Smooth muscle cell (in vitro differentiated cells): ENCODE data around the gene TTC39C. TPM values are rescaled to one million over a fixed set of nuclear protein-coding genes. Genes with fewer than 3 reads are reported as not detected.

Source experiments
- DNase-seq: peaks from one replicate; lab custom pipeline; 2025; ENCODE audit not compliant: unreplicated experiment; lab: John Stamatoyannopoulos, UW
- H2AFZ ChIP-seq: fragments of 200-600 bp; sonication (generic); 2 replicates; pipeline ENCODE4 v1.6.0; 2016; ENCODE audit warnings: antibody characterized with exemption, low read depth, mild to moderate bottlenecking
- H3F3A ChIP-seq: fragments of 200-600 bp; sonication (generic); 2 replicates; pipeline ENCODE4 v1.6.0; 2017; ENCODE audit warnings: antibody characterized with exemption, low read depth
- H3K27ac ChIP-seq: fragments of 200-600 bp; sonication (generic); 2 replicates; pipeline ENCODE4 v1.5.1; 2016; ENCODE audit warnings: low read depth, mild to moderate bottlenecking
- H3K27me3 ChIP-seq: fragments of 200-600 bp; sonication (generic); 2 replicates; pipeline ENCODE4 v1.6.1; 2016; ENCODE audit warnings: low read depth, mild to moderate bottlenecking
- H3K36me3 ChIP-seq: fragments of 200-600 bp; sonication (generic); 2 replicates; pipeline ENCODE4 v1.5.1; 2016; ENCODE audit warnings: low read depth
- H3K4me1 ChIP-seq: fragments of 200-600 bp; sonication (generic); 2 replicates; pipeline ENCODE4 v1.5.1; 2016; ENCODE audit warnings: low read depth
- H3K4me2 ChIP-seq: fragments of 200-600 bp; sonication (generic); 2 replicates; pipeline ENCODE4 v1.6.0; 2016; ENCODE audit warnings: mild to moderate bottlenecking
- H3K4me3 ChIP-seq: fragments of 200-600 bp; sonication (generic); 2 replicates; pipeline ENCODE4 v1.5.1; 2016; ENCODE audit warnings: mild to moderate bottlenecking
- H3K79me2 ChIP-seq: fragments of 200-600 bp; sonication (generic); 2 replicates; pipeline ENCODE4 v1.6.0; 2016; ENCODE audit warnings: low read depth, mild to moderate bottlenecking
- H3K9ac ChIP-seq: fragments of 200-600 bp; sonication (generic); 2 replicates; pipeline ENCODE4 v1.6.0; 2016; ENCODE audit warnings: low read depth
- H3K9me3 ChIP-seq: fragments of 200-600 bp; sonication (generic); replicated peaks from 2 replicates; pipeline ENCODE4 v1.5.1; 2016; ENCODE audit warnings: low read depth
- H4K20me1 ChIP-seq: fragments of 200-600 bp; sonication (generic); 2 replicates; pipeline ENCODE4 v1.6.0; 2016; ENCODE audit warnings: low read depth
- WGBS: methylation state at CpG from one replicate; pipeline ENCODE4 v1.1.7; 2016; ENCODE audit warnings: low lambda C conversion rate; 5-methylcytosine and 5-hydroxymethylcytosine counted together
- polyA plus RNA-seq: library from polyadenylated mRNA; unstranded; fragments of >200 nt; fragmentation: Nextera tagmentation; extraction: Ambion mirVana; gene quantifications from 2 replicates; pipeline ENCODE4 v1.2.1, GENCODE V29; 2016
- total RNA-seq: library from RNA; depleted of rRNA; stranded (reverse); fragments of >200 nt; gene quantifications from 2 replicates; pipeline ENCODE4 v1.2.3, GENCODE V29; 2014
- TF ChIP-seq, protein P1 (sequence below): fragments of 200-600 bp; sonication (generic); IDR thresholded peaks from 2 replicates; pipeline ENCODE4 v1.5.1; 2017; ENCODE audit warnings: borderline replicate concordance, mild to moderate bottlenecking, antibody characterized with exemption; ENCODE audit not compliant: insufficient read depth, poor library complexity, severe bottlenecking

Gene TTC39C
- total and polyA plus RNA-seq, 2 experiments from 2014 or later, result 3.1 to 10.4 TPM

GRCh38 chr18:24033641-24034412, 19.3 kb downstream of the TTC39C start:
- Histone ChIP-seq H3F3A (no peaks in the 10 kb centered on the region), H4K20me1 (peaks cover 9% of the 10 kb centered on the region), H3K9ac (no peak overlapping the region), H3K27ac (no peak overlapping the region), H3K79me2 (no peaks in the 10 kb centered on the region), H3K36me3 (no peaks in the 10 kb centered on the region), H2AFZ (no peak overlapping the region), H3K4me1 (no peaks in the 10 kb centered on the region), H3K4me3 (no peak overlapping the region), H3K27me3 (no peaks in the 10 kb centered on the region), H3K9me3 (no peaks in the 10 kb centered on the region), H3K4me2 (no peak overlapping the region)
- DNase-seq, result no peak
- WGBS, result 90% methylated on average over 5 of the region's 5 CpGs
- TF ChIP-seq, protein P1, sequence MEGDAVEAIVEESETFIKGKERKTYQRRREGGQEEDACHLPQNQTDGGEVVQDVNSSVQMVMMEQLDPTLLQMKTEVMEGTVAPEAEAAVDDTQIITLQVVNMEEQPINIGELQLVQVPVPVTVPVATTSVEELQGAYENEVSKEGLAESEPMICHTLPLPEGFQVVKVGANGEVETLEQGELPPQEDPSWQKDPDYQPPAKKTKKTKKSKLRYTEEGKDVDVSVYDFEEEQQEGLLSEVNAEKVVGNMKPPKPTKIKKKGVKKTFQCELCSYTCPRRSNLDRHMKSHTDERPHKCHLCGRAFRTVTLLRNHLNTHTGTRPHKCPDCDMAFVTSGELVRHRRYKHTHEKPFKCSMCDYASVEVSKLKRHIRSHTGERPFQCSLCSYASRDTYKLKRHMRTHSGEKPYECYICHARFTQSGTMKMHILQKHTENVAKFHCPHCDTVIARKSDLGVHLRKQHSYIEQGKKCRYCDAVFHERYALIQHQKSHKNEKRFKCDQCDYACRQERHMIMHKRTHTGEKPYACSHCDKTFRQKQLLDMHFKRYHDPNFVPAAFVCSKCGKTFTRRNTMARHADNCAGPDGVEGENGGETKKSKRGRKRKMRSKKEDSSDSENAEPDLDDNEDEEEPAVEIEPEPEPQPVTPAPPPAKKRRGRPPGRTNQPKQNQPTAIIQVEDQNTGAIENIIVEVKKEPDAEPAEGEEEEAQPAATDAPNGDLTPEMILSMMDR, result no peak

GRCh38 chr18:24035316-24035715, 20.8 kb downstream of the TTC39C start:
- DNase-seq, result no peak
- Histone ChIP-seq H3K4me3 (no peak overlapping the region), H4K20me1 (peaks cover 19% of the 10 kb centered on the region), H3K79me2 (no peaks in the 10 kb centered on the region), H2AFZ (no peak overlapping the region), H3K36me3 (no peaks in the 10 kb centered on the region), H3K9ac (no peak overlapping the region), H3K4me1 (no peaks in the 10 kb centered on the region), H3K27ac (no peak overlapping the region), H3K4me2 (no peak overlapping the region), H3K27me3 (no peaks in the 10 kb centered on the region), H3K9me3 (no peaks in the 10 kb centered on the region), H3F3A (no peaks in the 10 kb centered on the region)
- WGBS, result 94% methylated on average over 4 of the region's 4 CpGs
- TF ChIP-seq, protein P1, result no peak

DNA sequence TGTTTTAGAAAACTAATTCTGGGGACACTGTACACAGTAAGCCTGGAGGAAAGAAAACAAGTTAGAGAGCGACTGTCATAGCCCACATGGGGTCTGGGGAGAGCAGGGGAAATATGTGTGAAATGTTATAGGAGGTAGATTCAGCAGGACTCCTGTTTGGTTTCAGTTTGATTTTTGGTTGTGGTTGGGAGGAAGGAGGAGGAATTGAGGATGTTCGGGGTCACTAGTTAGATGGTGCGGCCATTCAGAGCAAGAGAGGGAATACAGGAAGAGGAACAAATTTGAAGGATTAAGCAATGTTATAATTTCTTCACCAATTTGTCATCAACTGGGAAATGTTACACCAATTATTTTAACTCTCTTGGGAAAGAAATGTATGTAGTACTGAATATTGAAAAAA, 25.1 kb downstream of the TTC39C start:
- WGBS, result 98% methylated on average over 3 of the region's 3 CpGs
- H3K79me2 ChIP-seq, result peaks cover 5% of the 10 kb centered on the region

More for the DNA sequence above, 25.1 kb downstream of the TTC39C start:
- no peaks in the 10 kb centered on the region for H3K4me1 ChIP-seq
- H3K9ac ChIP-seq, result no peak overlapping the region
- H3K27me3 ChIP-seq, result no peaks in the 10 kb centered on the region
- H3K4me3 ChIP-seq, result no peak overlapping the region
- H3F3A ChIP-seq, result no peaks in the 10 kb centered on the region
- peaks cover 25% of the 10 kb centered on the region for H4K20me1 ChIP-seq
- TF ChIP-seq, protein P1, result no peak
- no peaks in the 10 kb centered on the region for H3K36me3 ChIP-seq
- H3K4me2 ChIP-seq, result no peak overlapping the region
- no peak for DNase-seq
- H3K27ac ChIP-seq, result no peak overlapping the region
- no peaks in the 10 kb centered on the region for H3K9me3 ChIP-seq
- H2AFZ ChIP-seq, result no peak overlapping the region
